A673 (cell line): Measurements from ENCODE around the gene PRSS56. TPM values are rescaled to one million over a fixed set of nuclear protein-coding genes. Genes with fewer than 3 reads are reported as not detected.

Experiments used
- BruUV-seq: library from RNA; stranded (reverse); fragments of 400-500 nt; replicated peaks from 2 replicates; lab custom pipeline; 2021; lab: Mats Ljungman, UMichigan
- CTCF ChIA-PET: fragments of 300-600 bp; sonication (Branson Sonifier 250); formaldehyde crosslinking; loops from one replicate; lab custom pipeline; 2022; ENCODE audit warnings: antibody characterized with exemption; lab: Charles Lee
- POLR2A ChIA-PET: fragments of 300-600 bp; sonication (Branson Sonifier 250); formaldehyde crosslinking; loops from one replicate; lab custom pipeline; 2022; ENCODE audit warnings: antibody characterized with exemption; ENCODE audit not compliant: low non-redundant PET; lab: Charles Lee
- DNase-seq: peaks from one replicate; pipeline ENCODE4 v3.0.0-alpha.2; 2015; ENCODE audit warnings: low spot score
- H3K27ac ChIP-seq: fragments of 200-600 bp; sonication (generic); 2 replicates; pipeline ENCODE4 v1.5.1; 2016; ENCODE audit warnings: mixed run types, low read depth, mild to moderate bottlenecking, mixed read lengths, antibody characterized with exemption, low read length; ENCODE audit not compliant: poor library complexity, severe bottlenecking
- H3K27me3 ChIP-seq: fragments of 200-600 bp; sonication (generic); replicated peaks from 2 replicates; pipeline ENCODE4 v1.6.1; 2017; ENCODE audit warnings: mixed run types, low read depth, mild to moderate bottlenecking, mixed read lengths, antibody characterized with exemption, low read length; ENCODE audit not compliant: insufficient read depth, poor library complexity
- H3K36me3 ChIP-seq: fragments of 200-600 bp; sonication (generic); 2 replicates; pipeline ENCODE4 v1.6.1; 2016; ENCODE audit warnings: mixed run types, mild to moderate bottlenecking, mixed read lengths, antibody characterized with exemption, low read length; ENCODE audit not compliant: insufficient read depth, poor library complexity, severe bottlenecking
- H3K4me1 ChIP-seq: fragments of 200-600 bp; sonication (generic); 2 replicates; pipeline ENCODE4 v1.6.1; 2017; ENCODE audit warnings: mixed run types, mild to moderate bottlenecking, mixed read lengths, antibody characterized with exemption, low read length; ENCODE audit not compliant: insufficient read depth, poor library complexity, severe bottlenecking
- H3K4me3 ChIP-seq: fragments of 200-600 bp; sonication (generic); 2 replicates; pipeline ENCODE4 v1.5.1; 2016; ENCODE audit warnings: low read depth, mixed run types, mild to moderate bottlenecking, mixed read lengths, low read length; ENCODE audit not compliant: poor library complexity, severe bottlenecking
- H3K9me3 ChIP-seq: fragments of 200-600 bp; sonication (generic); 2 replicates; pipeline ENCODE4 v1.6.1; 2016; ENCODE audit warnings: mixed run types, low read depth, mild to moderate bottlenecking, mixed read lengths, antibody characterized with exemption, low read length; ENCODE audit not compliant: poor library complexity, severe bottlenecking
- EZH2 ChIP-seq: fragments of 200-600 bp; sonication (generic); IDR thresholded peaks from 2 replicates; pipeline ENCODE4 v1.6.1; 2017; ENCODE audit warnings: borderline replicate concordance, low read depth, mild to moderate bottlenecking, mixed read lengths, antibody characterized with exemption, low read length; ENCODE audit not compliant: poor library complexity, severe bottlenecking
- intact Hi-C: fragments of 100-400 bp; cut with micrococcal nuclease; formaldehyde crosslinking; loops from one replicate; pipeline ENCODE4 v1.10.0; 2022; ENCODE audit not compliant: unreplicated experiment
- total RNA-seq: library from RNA; stranded (reverse); gene quantifications from 2 replicates; pipeline ENCODE4 v1.2.3, GENCODE V29; 2021
- TF ChIP-seq, protein P1 (sequence below): fragments of 300-800, 200-600 bp; sonication (generic); conservative IDR thresholded peaks from 2 replicates; pipeline ENCODE4 v1.5.1; 2017; ENCODE audit warnings: low read depth, mild to moderate bottlenecking, antibody characterized with exemption, low read length, moderate library complexity, mixed read lengths

The PRSS56 gene
- total RNA-seq, 1 experiment from 2014 or later = not detected

GRCh38 chr2:232540441-232541041 lies 20.4 kb downstream of the PRSS56 start:
- no peaks in the 10 kb centered on the region for H3K27me3 ChIP-seq
- no TSS peak for BruUV-seq
- H3K4me1 ChIP-seq = no peaks in the 10 kb centered on the region
- ChIA-PET CTCF (no interaction called here), POLR2A (no interaction called here)
- no peaks in the 10 kb centered on the region for H3K9me3 ChIP-seq
- no peaks in the 10 kb centered on the region for H3K36me3 ChIP-seq
- intact Hi-C loops = no loop called here
- H3K4me3 ChIP-seq = no peak overlapping the region
- DNase-seq = no peak
- no peak for TF ChIP-seq EZH2
- TF ChIP-seq, protein P1, sequence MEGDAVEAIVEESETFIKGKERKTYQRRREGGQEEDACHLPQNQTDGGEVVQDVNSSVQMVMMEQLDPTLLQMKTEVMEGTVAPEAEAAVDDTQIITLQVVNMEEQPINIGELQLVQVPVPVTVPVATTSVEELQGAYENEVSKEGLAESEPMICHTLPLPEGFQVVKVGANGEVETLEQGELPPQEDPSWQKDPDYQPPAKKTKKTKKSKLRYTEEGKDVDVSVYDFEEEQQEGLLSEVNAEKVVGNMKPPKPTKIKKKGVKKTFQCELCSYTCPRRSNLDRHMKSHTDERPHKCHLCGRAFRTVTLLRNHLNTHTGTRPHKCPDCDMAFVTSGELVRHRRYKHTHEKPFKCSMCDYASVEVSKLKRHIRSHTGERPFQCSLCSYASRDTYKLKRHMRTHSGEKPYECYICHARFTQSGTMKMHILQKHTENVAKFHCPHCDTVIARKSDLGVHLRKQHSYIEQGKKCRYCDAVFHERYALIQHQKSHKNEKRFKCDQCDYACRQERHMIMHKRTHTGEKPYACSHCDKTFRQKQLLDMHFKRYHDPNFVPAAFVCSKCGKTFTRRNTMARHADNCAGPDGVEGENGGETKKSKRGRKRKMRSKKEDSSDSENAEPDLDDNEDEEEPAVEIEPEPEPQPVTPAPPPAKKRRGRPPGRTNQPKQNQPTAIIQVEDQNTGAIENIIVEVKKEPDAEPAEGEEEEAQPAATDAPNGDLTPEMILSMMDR = no peak
- no peak overlapping the region for H3K27ac ChIP-seq

- intact Hi-C loops = no loop called here
- POLR2A ChIA-PET = no interaction called here
- no peaks in the 10 kb centered on the region for H3K4me1 ChIP-seq
- DNase-seq = no peak
- CTCF ChIA-PET = no interaction called here
- H3K36me3 ChIP-seq = peaks cover under 1% of the 10 kb centered on the region
- TF ChIP-seq, protein P1 = no peak
- no peak for TF ChIP-seq EZH2
- no peak overlapping the region for H3K4me3 ChIP-seq
- no peak overlapping the region for H3K27ac ChIP-seq
- no TSS peak for BruUV-seq
- H3K27me3 ChIP-seq = no peaks in the 10 kb centered on the region
- H3K9me3 ChIP-seq = no peaks in the 10 kb centered on the region
Measured at GRCh38 chr2:232541195-232541960, 21.2 kb downstream of the PRSS56 start.

GRCh38 chr2:232541961-232542714 lies 21.9 kb downstream of the PRSS56 start:
- BruUV-seq = no TSS peak
- no peak overlapping the region for H3K27ac ChIP-seq
- no peak overlapping the region for H3K4me3 ChIP-seq
- ChIA-PET POLR2A (no interaction called here), CTCF (interaction anchor here (0.6 kb wide), 1 partner anchor 61 kb away, joined by 9 read pairs; no protein-coding TSS in a partner anchor)
- no peaks in the 10 kb centered on the region for H3K27me3 ChIP-seq
- TF ChIP-seq EZH2 = no peak
- TF ChIP-seq, protein P1 = no peak
- no peak for DNase-seq
- no peaks in the 10 kb centered on the region for H3K4me1 ChIP-seq
- peaks cover 7% of the 10 kb centered on the region for H3K36me3 ChIP-seq
- intact Hi-C loops = no loop called here
- no peaks in the 10 kb centered on the region for H3K9me3 ChIP-seq
